GM18951 (cell line): ENCODE measurements around the gene USP13.
"Not testable (repeated sequence)": the region's sequence is repeated elsewhere in the genome, so short reads cannot be mapped to it uniquely, and the experiment has no call there.

Experiments
- POLR2A ChIP-seq: IDR thresholded peaks from 4 replicates; pipeline ENCODE4 v1.6.1; 2011; ENCODE audit warnings: mild to moderate bottlenecking; ENCODE audit not compliant: insufficient read length, insufficient read depth; ENCODE audit errors: extremely low read depth
- in situ Hi-C: fragments of 300-500 bp; cut with MboI; formaldehyde crosslinking; loops from one replicate; pipeline ENCODE4 v1.12.0; 2022; ENCODE audit warnings: low sequenced_read_pairs, mixed read lengths, inconsistent platforms; ENCODE audit not compliant: unreplicated experiment

Gene USP13

GRCh38 chr3:179642871-179643270, 10.0 kb upstream of the USP13 start:
- no peak for TF ChIP-seq POLR2A
- in situ Hi-C loops, result no loop called here

GRCh38 chr3:179643837-179644236, 9.0 kb upstream of the USP13 start:
- in situ Hi-C loops, result not testable (repeated sequence)

GRCh38 chr3:179646177-179646576, 6.7 kb upstream of the USP13 start:
- in situ Hi-C loops, result no loop called here
- no peak for TF ChIP-seq POLR2A

GRCh38 chr3:179651687-179652446, 973 bp upstream of the USP13 start:
- in situ Hi-C loops, result no loop called here

GRCh38 chr3:179653096-179653797, 407 bp downstream of the USP13 start:
- peak; percentile 52 for TF ChIP-seq POLR2A
- in situ Hi-C loops, result no loop called here

More at GRCh38 chr3:179651687-179652446, 973 bp upstream of the USP13 start:
- no peak for TF ChIP-seq POLR2A

- no peak for TF ChIP-seq POLR2A
- in situ Hi-C loops, result no loop called here
Observed at GRCh38 chr3:179655236-179655635, 2.4 kb downstream of the USP13 start.

- TF ChIP-seq POLR2A, result no peak
- in situ Hi-C loops, result no loop called here
Observed at GRCh38 chr3:179658606-179659005, 5.8 kb downstream of the USP13 start.

GRCh38 chr3:179660872-179661271, 8.0 kb downstream of the USP13 start:
- in situ Hi-C loops, result no loop called here
- no peak for TF ChIP-seq POLR2A

- no peak for TF ChIP-seq POLR2A
- in situ Hi-C loops, result no loop called here
Observed at GRCh38 chr3:179661777-179662176, 8.9 kb downstream of the USP13 start.

- in situ Hi-C loops, result no loop called here
- no peak for TF ChIP-seq POLR2A
Observed at GRCh38 chr3:179663093-179663492, 10.3 kb downstream of the USP13 start.

GRCh38 chr3:179666030-179666429, 13.2 kb downstream of the USP13 start:
- in situ Hi-C loops, result no loop called here
- no peak for TF ChIP-seq POLR2A

- no peak for TF ChIP-seq POLR2A
Observed at GRCh38 chr3:179666436-179667035, 13.7 kb downstream of the USP13 start.

GRCh38 chr3:179668429-179668828, 15.6 kb downstream of the USP13 start:
- in situ Hi-C loops, result no loop called here
- no peak for TF ChIP-seq POLR2A

More at GRCh38 chr3:179666436-179667035, 13.7 kb downstream of the USP13 start:
- in situ Hi-C loops, result no loop called here

- in situ Hi-C loops, result no loop called here
- no peak for TF ChIP-seq POLR2A
Observed at GRCh38 chr3:179670311-179670710, 17.5 kb downstream of the USP13 start.
